ENCODE results near the gene FTMT. TPM values are rescaled to one million over a fixed set of nuclear protein-coding genes. Genes with fewer than 3 reads are reported as not detected.

Gene FTMT
- total RNA-seq, 1 donor from 2014 or later = not detected

DNA sequence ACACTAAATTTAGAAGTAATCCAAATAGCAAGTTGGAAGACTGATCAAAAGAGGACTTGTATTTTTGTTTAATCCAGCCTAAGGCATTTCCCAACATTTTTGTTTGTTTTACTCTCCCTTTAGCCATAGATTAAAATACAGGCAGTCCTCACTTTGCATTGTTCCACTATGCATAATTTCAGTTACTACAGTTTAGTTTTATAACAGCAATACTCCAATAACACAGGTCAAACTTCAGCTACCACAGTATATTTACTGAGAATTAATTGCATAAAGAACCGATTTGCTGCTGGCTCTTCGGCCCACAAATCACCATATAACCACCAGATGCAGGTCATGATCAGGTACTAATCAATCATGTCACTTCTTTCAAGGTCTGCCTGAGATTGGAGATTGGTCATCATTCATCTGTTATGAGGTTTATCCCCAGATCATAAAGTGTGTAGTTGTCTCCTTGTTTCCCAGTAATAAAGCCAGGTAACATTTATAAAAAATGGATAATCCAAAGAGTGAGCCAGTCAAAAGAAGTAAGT is 12.1 kb downstream of the FTMT start:
- Histone ChIP-seq H3K9me3 (no peaks in the 10 kb centered on the region), H3K36me3 (no peaks in the 10 kb centered on the region), H3K27me3 (no peaks in the 10 kb centered on the region), H3K27ac (no peak overlapping the region), H3K4me3 (no peak overlapping the region), H3K4me1 (no peaks in the 10 kb centered on the region)
- no peak for DNase-seq (ENCODE audit: extremely low spot score in 2 of 2)
- intact Hi-C loops (cut with DNase I) = no loop called here
- no peak for TF ChIP-seq POLR2A (IDR thresholded peaks at IDR 0.05)
- TF ChIP-seq, protein P1, sequence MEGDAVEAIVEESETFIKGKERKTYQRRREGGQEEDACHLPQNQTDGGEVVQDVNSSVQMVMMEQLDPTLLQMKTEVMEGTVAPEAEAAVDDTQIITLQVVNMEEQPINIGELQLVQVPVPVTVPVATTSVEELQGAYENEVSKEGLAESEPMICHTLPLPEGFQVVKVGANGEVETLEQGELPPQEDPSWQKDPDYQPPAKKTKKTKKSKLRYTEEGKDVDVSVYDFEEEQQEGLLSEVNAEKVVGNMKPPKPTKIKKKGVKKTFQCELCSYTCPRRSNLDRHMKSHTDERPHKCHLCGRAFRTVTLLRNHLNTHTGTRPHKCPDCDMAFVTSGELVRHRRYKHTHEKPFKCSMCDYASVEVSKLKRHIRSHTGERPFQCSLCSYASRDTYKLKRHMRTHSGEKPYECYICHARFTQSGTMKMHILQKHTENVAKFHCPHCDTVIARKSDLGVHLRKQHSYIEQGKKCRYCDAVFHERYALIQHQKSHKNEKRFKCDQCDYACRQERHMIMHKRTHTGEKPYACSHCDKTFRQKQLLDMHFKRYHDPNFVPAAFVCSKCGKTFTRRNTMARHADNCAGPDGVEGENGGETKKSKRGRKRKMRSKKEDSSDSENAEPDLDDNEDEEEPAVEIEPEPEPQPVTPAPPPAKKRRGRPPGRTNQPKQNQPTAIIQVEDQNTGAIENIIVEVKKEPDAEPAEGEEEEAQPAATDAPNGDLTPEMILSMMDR (IDR thresholded peaks at IDR 0.05) = no peak
- TF ChIP-seq POLR2AphosphoS5 (IDR thresholded peaks at IDR 0.05; ENCODE audit: insufficient read depth in 1 of 2, low read depth in 1 of 2) = no peak

DNA sequence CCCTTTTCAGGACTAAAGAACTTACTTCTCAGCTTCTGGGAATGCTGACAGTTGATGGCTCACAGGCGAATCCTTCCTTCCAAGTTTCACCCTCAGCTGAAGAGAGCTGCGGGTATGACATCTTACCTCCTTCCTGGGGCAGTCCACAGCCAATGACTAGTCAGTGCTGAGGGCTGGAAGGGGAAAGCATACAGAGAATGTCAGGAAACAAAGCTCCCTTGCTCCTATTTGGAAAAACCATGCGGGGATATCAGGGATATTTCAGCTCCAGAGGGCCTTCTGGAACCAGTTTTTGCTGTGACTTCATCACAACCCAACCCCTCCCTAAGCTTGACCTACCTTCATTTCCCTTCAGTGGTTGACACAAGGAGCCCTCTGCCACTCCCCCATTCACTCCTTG is 15.7 kb downstream of the FTMT start:
- no peaks in the 10 kb centered on the region for H3K9me3 ChIP-seq
- H3K4me1 ChIP-seq = no peaks in the 10 kb centered on the region
- intact Hi-C loops (cut with DNase I) = no loop called here
- H3K27ac ChIP-seq = no peak overlapping the region
- H3K36me3 ChIP-seq = no peaks in the 10 kb centered on the region
- TF ChIP-seq POLR2A (IDR thresholded peaks at IDR 0.05) = no peak
- TF ChIP-seq, protein P1 (IDR thresholded peaks at IDR 0.05) = no peak
- TF ChIP-seq POLR2AphosphoS5 (IDR thresholded peaks at IDR 0.05; ENCODE audit: insufficient read depth in 1 of 2, low read depth in 1 of 2) = no peak
- H3K4me3 ChIP-seq = no peak overlapping the region
- H3K27me3 ChIP-seq = no peaks in the 10 kb centered on the region
- no peak for DNase-seq (ENCODE audit: extremely low spot score in 2 of 2)

DNA sequence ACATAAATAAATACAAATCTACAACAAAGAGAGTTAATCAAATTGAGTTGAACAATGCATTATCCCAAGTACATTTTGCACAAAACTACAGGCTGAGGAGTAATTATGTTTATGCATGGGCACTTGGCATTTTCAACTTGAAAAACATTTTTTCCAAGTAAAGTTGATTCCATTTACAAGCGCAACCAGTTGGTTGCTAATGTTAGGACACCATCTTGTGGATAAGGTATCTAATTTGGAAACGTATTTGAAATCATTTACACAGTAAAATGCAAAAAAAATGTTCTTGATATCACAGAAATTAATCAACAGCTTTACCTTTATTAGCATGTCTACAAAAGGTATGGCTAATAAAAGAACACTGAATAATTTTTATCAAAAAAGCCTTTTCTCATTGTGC is 18.8 kb downstream of the FTMT start:
- H3K36me3 ChIP-seq = no peaks in the 10 kb centered on the region
- TF ChIP-seq POLR2AphosphoS5 (IDR thresholded peaks at IDR 0.05; ENCODE audit: insufficient read depth in 1 of 2, low read depth in 1 of 2) (no peak), POLR2A (IDR thresholded peaks at IDR 0.05) (no peak)
- TF ChIP-seq, protein P1 (IDR thresholded peaks at IDR 0.05) = no peak
- no peaks in the 10 kb centered on the region for H3K4me1 ChIP-seq
- intact Hi-C loops (cut with DNase I) = no loop called here
- no peaks in the 10 kb centered on the region for H3K27me3 ChIP-seq
- no peaks in the 10 kb centered on the region for H3K9me3 ChIP-seq
- no peak overlapping the region for H3K27ac ChIP-seq
- DNase-seq (ENCODE audit: extremely low spot score in 2 of 2) = no peak
- H3K4me3 ChIP-seq = no peak overlapping the region

DNA sequence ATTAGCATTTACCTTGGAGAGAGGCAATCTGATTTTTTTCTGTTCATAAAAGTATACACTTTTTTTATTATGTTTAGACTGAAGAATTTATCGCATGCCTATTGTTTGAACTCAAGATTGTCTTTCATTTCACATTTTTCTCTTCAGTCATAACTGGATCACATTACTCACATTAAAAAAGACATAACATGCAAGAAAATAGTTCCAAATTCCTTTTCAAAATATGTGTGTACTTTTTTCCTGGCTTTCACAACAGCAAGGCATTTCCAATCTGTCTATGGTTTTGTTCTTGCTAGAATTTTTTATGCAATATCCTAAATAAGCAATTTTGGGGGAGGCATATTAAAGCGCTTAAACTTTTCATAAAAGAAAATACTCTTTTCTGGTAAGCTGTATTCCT is 21.2 kb downstream of the FTMT start:
- intact Hi-C loops (cut with DNase I) = no loop called here
- Histone ChIP-seq H3K4me1 (no peaks in the 10 kb centered on the region), H3K4me3 (no peak overlapping the region), H3K36me3 (no peaks in the 10 kb centered on the region), H3K9me3 (no peaks in the 10 kb centered on the region), H3K27ac (no peak overlapping the region), H3K27me3 (no peaks in the 10 kb centered on the region)
- DNase-seq (ENCODE audit: extremely low spot score in 2 of 2) = no peak
- no peak for TF ChIP-seq POLR2A (IDR thresholded peaks at IDR 0.05)
- TF ChIP-seq, protein P1 (IDR thresholded peaks at IDR 0.05) = no peak
- no peak for TF ChIP-seq POLR2AphosphoS5 (IDR thresholded peaks at IDR 0.05; ENCODE audit: insufficient read depth in 1 of 2, low read depth in 1 of 2)

DNA sequence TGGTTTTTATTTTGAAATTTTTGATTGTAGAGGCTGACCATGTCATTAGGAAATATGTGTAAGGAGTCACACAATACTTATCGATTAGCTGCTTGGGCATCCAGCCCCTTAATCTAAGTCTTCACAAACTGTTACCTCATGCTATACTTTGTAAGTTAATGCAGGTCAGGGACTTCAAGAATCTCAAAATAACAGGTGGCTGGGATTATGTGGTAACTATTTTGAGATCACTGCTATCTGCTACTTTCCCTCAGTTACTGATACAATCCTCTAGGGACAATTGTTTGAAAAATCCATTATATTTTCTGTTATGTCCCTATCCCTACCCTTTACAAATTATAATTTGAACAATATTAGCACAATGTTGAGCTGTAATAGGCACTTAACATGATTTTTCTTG is 21.7 kb downstream of the FTMT start:
- Histone ChIP-seq H3K27me3 (no peaks in the 10 kb centered on the region), H3K9me3 (no peaks in the 10 kb centered on the region), H3K36me3 (no peaks in the 10 kb centered on the region), H3K4me1 (no peaks in the 10 kb centered on the region), H3K27ac (no peak overlapping the region), H3K4me3 (no peak overlapping the region)
- no peak for DNase-seq (ENCODE audit: extremely low spot score in 2 of 2)
- no peak for TF ChIP-seq POLR2A (IDR thresholded peaks at IDR 0.05)
- TF ChIP-seq, protein P1 (IDR thresholded peaks at IDR 0.05) = no peak
- TF ChIP-seq POLR2AphosphoS5 (IDR thresholded peaks at IDR 0.05; ENCODE audit: insufficient read depth in 1 of 2, low read depth in 1 of 2) = no peak
- intact Hi-C loops (cut with DNase I) = no loop called here

Data from vagina (tissue), 2 donors.